DMS53 treated with DMSO at 0.1 percent for 48 hours (cell line): ENCODE measurements around the gene MRTFA.

Source experiments
- DNase-seq: peaks from one replicate; lab custom pipeline; 2025; ENCODE audit not compliant: unreplicated experiment; lab: John Stamatoyannopoulos, UW

The MRTFA gene

GRCh38 chr22:40472579-40472978 lies 163.9 kb downstream of the MRTFA start:
- no peak for DNase-seq

GRCh38 chr22:40472051-40472450 lies 164.5 kb downstream of the MRTFA start:
- DNase-seq: no peak

- DNase-seq: no peak
Observed at GRCh38 chr22:40469181-40469580, 167.3 kb downstream of the MRTFA start.

GRCh38 chr22:40468616-40469015 lies 167.9 kb downstream of the MRTFA start:
- DNase-seq: no peak

- no peak for DNase-seq
Observed at GRCh38 chr22:40466976-40467375, 169.5 kb downstream of the MRTFA start.

- no peak for DNase-seq
Observed at GRCh38 chr22:40463683-40464082, 172.8 kb downstream of the MRTFA start.

- DNase-seq: no peak
Observed at GRCh38 chr22:40463017-40463631, 173.4 kb downstream of the MRTFA start.

GRCh38 chr22:40462195-40462984 lies 174.1 kb downstream of the MRTFA start:
- no peak for DNase-seq

GRCh38 chr22:40453671-40454070 lies 182.8 kb downstream of the MRTFA start:
- DNase-seq: no peak

GRCh38 chr22:40452730-40453487 lies 183.6 kb downstream of the MRTFA start:
- no peak for DNase-seq

- DNase-seq: no peak
Observed at GRCh38 chr22:40451210-40451609, 185.3 kb downstream of the MRTFA start.

- DNase-seq: no peak
Observed at GRCh38 chr22:40450616-40451015, 185.9 kb downstream of the MRTFA start.

GRCh38 chr22:40449676-40450035 lies 186.9 kb downstream of the MRTFA start:
- DNase-seq: no peak

GRCh38 chr22:40446203-40446602 lies 190.3 kb downstream of the MRTFA start:
- no peak for DNase-seq

GRCh38 chr22:40444178-40444831 lies 192.2 kb downstream of the MRTFA start:
- DNase-seq: no peak

GRCh38 chr22:40443732-40444131 lies 192.8 kb downstream of the MRTFA start:
- no peak for DNase-seq

GRCh38 chr22:40441761-40442390 lies 194.6 kb downstream of the MRTFA start:
- no peak for DNase-seq

- peak; percentile 48 for DNase-seq
Observed at GRCh38 chr22:40436505-40437431, 199.8 kb downstream of the MRTFA start.

GRCh38 chr22:40434745-40435144 lies 201.8 kb downstream of the MRTFA start:
- DNase-seq: no peak

- no peak for DNase-seq
Observed at GRCh38 chr22:40434106-40434505, 202.4 kb downstream of the MRTFA start.
